Activated naive CD8-positive, alpha-beta T cell treated with anti-CD3 and anti-CD28 coated beads for 36 hours (primary cell): Measurements from ENCODE around the gene SRPK2. TPM values are rescaled to one million over a fixed set of nuclear protein-coding genes. Genes with fewer than 3 reads are reported as not detected.

Source experiments
- DNase-seq: peaks from one replicate; pipeline ENCODE4 v3.0.0; 2021
- H3K27ac Mint-ChIP-seq: one replicate; pipeline ENCODE4 v1.8.0; 2022; ENCODE audit warnings: mild to moderate bottlenecking, moderate library complexity, mixed read lengths
- H3K27me3 Mint-ChIP-seq: one replicate; pipeline ENCODE4 v1.8.0; 2022; ENCODE audit warnings: mild to moderate bottlenecking, mixed read lengths
- H3K36me3 Mint-ChIP-seq: one replicate; pipeline ENCODE4 v1.8.0; 2021; ENCODE audit warnings: mild to moderate bottlenecking, mixed read lengths
- H3K4me1 Mint-ChIP-seq: one replicate; pipeline ENCODE4 v1.8.0; 2021; ENCODE audit warnings: mixed read lengths
- H3K4me3 Mint-ChIP-seq: one replicate; pipeline ENCODE4 v1.8.0; 2022; ENCODE audit warnings: mild to moderate bottlenecking, moderate library complexity, mixed read lengths
- H3K9me3 Mint-ChIP-seq: one replicate; pipeline ENCODE4 v1.8.0; 2022; ENCODE audit warnings: mixed read lengths
- total RNA-seq, 2 experiments: library from RNA; stranded (reverse); gene quantifications; one replicate each; pipeline ENCODE4 v1.2.3, GENCODE V29; 2021

SRPK2 gene
- total RNA-seq, 2 experiments from 2014 or later: 38.2 to 38.8 TPM

DNA sequence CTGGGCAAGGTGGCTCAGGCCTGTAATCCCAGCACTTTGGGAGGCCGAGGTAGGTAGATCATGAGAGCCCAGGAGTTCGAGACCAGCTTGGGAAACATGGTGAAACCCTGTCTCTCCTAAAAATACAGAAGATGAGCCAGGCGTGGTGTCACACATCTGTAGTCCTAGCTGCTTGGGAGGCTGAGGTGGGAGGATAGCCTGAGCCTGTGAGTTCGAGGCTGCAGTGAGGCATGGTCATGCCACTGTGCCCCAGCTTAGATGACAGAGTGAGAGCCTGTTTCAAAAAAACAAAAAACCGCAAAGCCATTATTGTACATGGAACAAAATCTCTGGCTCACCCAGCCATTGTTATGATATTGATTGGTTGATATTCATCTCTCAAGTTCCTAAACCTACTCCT lies 321.0 kb downstream of the SRPK2 start:
- H3K36me3 Mint-ChIP-seq: peaks cover 31% of the 10 kb centered on the region
- no peak overlapping the region for H3K4me3 Mint-ChIP-seq

More for the DNA sequence above, 321.0 kb downstream of the SRPK2 start:
- Mint-ChIP-seq H3K27me3 (no peaks in the 10 kb centered on the region), H3K9me3 (no peaks in the 10 kb centered on the region), H3K4me1 (peaks cover 24% of the 10 kb centered on the region), H3K27ac (no peak overlapping the region)
- no peak for DNase-seq

Other genes starting within 250 kb of the SRPK2 start
- gene PUS7, start 133.3 kb upstream of the SRPK2 start, total RNA-seq: 10 to 100 TPM; 42.1 to 42.6 TPM
- 10 to 100 TPM; 29.7 to 31.2 TPM for gene RINT1, start 143.3 kb upstream of the SRPK2 start, total RNA-seq
- not detected for gene EFCAB10, start 192.6 kb upstream of the SRPK2 start, total RNA-seq